Stimulated activated naive CD8-positive, alpha-beta T cell treated with anti-CD3 and anti-CD28 coated beads, Interleukin-15, amount 100 ng/mL, for 72 hours (primary cell): Measurements from ENCODE around the gene DDR2.

Source experiments
- ATAC-seq: fragments of 150-1000 bp; cut with Tn5 transposase; 2 replicates; pipeline ENCODE4 v1.10.0; 2021; ENCODE audit warnings: mild to moderate bottlenecking, moderate library complexity
- DNase-seq, 2 donors: peaks; one replicate each; pipeline ENCODE4 v3.0.0; 2021 to 2022
- H3K27ac Mint-ChIP-seq, 2 donors: one replicate each; pipeline ENCODE4 v1.8.0; 2022; ENCODE audit warnings: mild to moderate bottlenecking in 2 of 2, mixed read lengths in 2 of 2, moderate library complexity in 2 of 2
- H3K27me3 Mint-ChIP-seq: one replicate; pipeline ENCODE4 v1.8.0; 2022; ENCODE audit warnings: mixed read lengths
- H3K4me1 Mint-ChIP-seq: one replicate; pipeline ENCODE4 v1.8.0; 2022; ENCODE audit warnings: mild to moderate bottlenecking, mixed read lengths
- H3K4me3 Mint-ChIP-seq, 2 donors: one replicate each; pipeline ENCODE4 v1.8.0; 2022; ENCODE audit warnings: mild to moderate bottlenecking in 2 of 2, mixed read lengths in 2 of 2, moderate library complexity in 1 of 2
- H3K9me3 Mint-ChIP-seq, 2 donors: one replicate each; pipeline ENCODE4 v1.8.0; 2022; ENCODE audit warnings: mixed read lengths in 2 of 2

Gene DDR2

DNA sequence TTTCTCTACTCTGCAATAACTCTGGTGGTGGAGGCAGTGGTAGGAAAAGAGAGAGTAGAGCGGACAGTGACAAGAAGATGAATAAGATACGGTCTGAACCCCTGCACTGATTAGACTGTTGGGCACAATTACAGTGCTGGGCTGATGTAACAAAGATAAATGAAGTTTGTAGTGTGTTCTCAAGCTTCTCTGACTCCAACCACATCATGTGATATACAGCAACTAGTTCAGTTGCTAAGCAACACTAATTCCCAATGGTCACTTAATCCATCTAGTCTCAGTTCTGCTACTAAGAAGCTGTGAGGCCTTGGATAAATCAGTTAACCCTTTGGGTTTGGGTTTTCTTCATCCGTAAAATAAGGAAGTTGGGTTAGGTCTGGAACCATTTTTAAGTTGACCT, 17.3 kb downstream of the DDR2 start:
- no peaks in the 10 kb centered on the region for H3K9me3 Mint-ChIP-seq
- no peak overlapping the region for H3K27ac Mint-ChIP-seq
- H3K4me1 Mint-ChIP-seq: no peaks in the 10 kb centered on the region
- peaks cover 25% of the 10 kb centered on the region for H3K27me3 Mint-ChIP-seq
- ATAC-seq: no peak
- no peak overlapping the region for H3K4me3 Mint-ChIP-seq
- DNase-seq: no peak

DNA sequence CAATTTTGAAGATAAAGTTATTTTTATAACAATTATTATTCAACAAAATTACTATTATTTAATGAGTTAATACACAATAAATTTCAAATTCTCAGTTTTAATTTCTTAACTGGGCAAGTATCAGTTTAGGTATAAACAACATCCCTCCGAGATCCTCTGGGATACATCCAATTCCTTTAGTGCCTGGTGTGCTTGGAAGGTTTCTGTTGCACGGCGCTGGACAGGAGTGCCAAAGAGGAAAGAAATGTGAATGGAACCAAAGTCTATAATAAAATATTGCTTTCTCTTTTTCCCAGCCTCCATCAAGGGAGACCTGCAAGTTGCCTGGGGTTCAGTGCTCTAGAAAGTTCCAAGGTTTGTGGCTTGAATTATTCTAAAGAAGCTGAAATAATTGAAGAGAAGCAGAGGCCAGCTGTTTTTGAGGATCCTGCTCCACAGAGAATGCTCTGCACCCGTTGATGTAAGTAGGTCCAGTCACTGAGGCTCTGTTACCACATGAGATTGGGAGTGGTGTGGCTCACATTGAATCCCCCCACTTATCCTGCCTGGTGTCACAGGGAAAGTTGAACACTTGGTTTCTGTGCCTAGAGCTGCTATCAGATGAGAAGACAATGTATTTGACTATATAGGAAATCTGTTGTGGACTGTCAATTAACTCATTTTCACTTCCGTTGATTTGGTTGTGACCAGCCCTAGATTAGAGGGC, 22.8 kb downstream of the DDR2 start:
- Mint-ChIP-seq H3K27ac (no peak overlapping the region), H3K4me1 (no peaks in the 10 kb centered on the region)
- ATAC-seq: no peak

DNA sequence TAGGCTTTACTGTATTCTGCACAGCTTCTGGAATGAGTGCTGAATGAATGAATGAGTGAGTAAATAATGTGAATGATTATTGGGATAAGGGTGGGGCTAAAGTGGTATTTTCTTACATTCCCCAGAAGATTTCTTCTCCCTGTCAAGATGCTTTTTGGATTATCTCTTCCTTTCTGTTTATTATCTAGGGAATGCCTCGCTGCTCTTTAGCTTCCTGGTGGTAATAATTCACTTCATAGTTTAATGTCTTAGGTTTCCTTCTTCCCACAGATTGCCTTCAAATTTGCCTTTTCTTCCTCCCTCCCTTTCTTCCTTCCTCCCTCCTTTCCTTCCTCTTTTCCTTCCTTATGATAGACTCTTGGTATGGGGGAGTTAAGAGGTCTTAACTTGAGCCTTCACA, 24.0 kb downstream of the DDR2 start:
- Mint-ChIP-seq H3K27ac (no peak overlapping the region), H3K27me3 (peaks cover 17% of the 10 kb centered on the region), H3K4me3 (no peak overlapping the region), H3K9me3 (no peaks in the 10 kb centered on the region), H3K4me1 (no peaks in the 10 kb centered on the region)
- ATAC-seq: no peak
- DNase-seq: no peak

More for the DNA sequence above, 22.8 kb downstream of the DDR2 start:
- DNase-seq: no peak
- no peak overlapping the region for H3K4me3 Mint-ChIP-seq
- peaks cover 23% of the 10 kb centered on the region for H3K27me3 Mint-ChIP-seq
- no peaks in the 10 kb centered on the region for H3K9me3 Mint-ChIP-seq

DNA sequence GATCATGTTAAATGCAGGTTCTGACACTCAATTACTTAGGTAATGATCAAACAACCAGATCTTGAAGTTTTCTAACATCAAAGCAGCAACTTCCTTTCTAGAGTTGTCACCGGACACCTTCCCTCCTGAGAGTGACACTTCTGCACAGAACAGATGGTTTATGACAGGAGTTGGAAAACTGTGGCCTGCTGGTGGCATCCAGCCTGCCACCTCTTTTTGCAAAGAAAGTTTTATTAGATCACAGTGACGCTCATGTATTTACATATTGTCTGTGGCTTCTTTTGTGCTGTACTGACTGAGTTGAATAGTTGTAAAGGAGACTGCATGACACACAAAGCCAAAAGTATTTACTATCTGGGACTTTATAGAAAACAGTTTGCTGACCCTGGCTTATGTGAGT, 28.3 kb downstream of the DDR2 start:
- no peak for ATAC-seq
- H3K27me3 Mint-ChIP-seq: peaks cover 14% of the 10 kb centered on the region
- DNase-seq: no peak
- no peak overlapping the region for H3K4me3 Mint-ChIP-seq
- H3K4me1 Mint-ChIP-seq: no peaks in the 10 kb centered on the region
- no peak overlapping the region for H3K27ac Mint-ChIP-seq
- H3K9me3 Mint-ChIP-seq: no peaks in the 10 kb centered on the region

DNA sequence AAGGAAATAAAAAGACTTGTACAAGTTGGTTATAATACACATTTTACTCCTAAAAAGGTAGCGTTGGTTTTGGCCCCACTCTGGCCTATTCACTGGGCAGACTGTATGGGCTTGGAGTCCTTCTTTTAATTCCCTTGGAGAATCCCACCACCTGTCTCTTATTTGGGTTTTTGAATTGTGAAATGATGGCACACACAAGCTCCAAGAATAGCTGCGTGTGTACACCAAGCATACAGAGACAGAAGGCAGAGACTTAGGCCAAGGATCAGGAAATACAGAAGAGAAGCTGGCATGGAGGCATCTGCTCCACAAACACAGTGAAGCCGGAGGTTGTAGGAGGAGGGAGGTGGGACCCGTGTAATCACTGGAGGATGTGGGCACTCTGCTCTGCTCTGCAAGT, 29.1 kb downstream of the DDR2 start:
- H3K9me3 Mint-ChIP-seq: no peaks in the 10 kb centered on the region
- H3K4me1 Mint-ChIP-seq: no peaks in the 10 kb centered on the region
- no peak overlapping the region for H3K27ac Mint-ChIP-seq
- H3K4me3 Mint-ChIP-seq: no peak overlapping the region
- peaks cover 14% of the 10 kb centered on the region for H3K27me3 Mint-ChIP-seq
- ATAC-seq (no peak), DNase-seq (no peak)

DNA sequence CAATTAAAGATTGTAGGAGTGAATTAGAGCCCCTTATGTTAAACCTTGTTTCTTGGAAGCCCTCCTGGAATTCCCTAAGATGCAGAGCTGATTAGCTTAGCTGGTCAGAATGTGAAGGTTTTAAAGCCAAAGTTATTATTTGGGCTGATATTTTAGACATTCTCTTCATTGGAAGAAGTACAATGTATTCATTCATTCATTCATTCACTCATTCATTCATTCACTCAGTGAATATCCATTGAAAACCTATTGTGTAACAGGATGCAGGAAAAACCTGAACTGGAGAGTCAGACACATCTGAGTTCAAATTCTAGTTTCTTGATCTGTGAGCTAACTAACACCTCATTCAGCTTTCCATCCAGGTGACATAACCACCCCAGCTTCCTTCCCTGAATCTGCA, 29.7 kb downstream of the DDR2 start:
- Mint-ChIP-seq H3K27ac (no peak overlapping the region), H3K27me3 (peaks cover 14% of the 10 kb centered on the region), H3K4me3 (no peak overlapping the region), H3K4me1 (no peaks in the 10 kb centered on the region), H3K9me3 (no peaks in the 10 kb centered on the region)
- ATAC-seq (no peak), DNase-seq (no peak)

DNA sequence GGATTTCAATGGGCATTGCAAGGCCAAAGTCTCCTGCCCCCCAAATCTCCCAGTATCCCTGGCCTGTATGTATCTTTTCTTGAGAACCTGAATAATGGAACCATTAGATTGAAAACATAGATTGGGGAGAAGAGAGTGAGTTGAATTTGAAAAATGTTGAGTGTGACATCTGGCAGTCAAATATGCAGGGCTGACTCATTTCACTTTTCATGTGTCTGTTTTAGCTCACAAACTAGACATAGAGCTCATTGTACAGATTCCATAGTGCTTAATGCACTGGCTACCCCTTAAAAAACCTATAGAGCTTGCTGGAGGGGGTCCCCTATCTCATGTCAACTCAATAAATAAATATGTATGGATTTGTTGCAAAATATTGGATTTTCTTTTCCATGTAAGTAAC, 30.8 kb downstream of the DDR2 start:
- H3K9me3 Mint-ChIP-seq: no peaks in the 10 kb centered on the region
- DNase-seq (no peak), ATAC-seq (no peak)
- no peak overlapping the region for H3K4me3 Mint-ChIP-seq
- peaks cover 3% of the 10 kb centered on the region for H3K27me3 Mint-ChIP-seq
- H3K4me1 Mint-ChIP-seq: no peaks in the 10 kb centered on the region
- H3K27ac Mint-ChIP-seq: no peak overlapping the region

DNA sequence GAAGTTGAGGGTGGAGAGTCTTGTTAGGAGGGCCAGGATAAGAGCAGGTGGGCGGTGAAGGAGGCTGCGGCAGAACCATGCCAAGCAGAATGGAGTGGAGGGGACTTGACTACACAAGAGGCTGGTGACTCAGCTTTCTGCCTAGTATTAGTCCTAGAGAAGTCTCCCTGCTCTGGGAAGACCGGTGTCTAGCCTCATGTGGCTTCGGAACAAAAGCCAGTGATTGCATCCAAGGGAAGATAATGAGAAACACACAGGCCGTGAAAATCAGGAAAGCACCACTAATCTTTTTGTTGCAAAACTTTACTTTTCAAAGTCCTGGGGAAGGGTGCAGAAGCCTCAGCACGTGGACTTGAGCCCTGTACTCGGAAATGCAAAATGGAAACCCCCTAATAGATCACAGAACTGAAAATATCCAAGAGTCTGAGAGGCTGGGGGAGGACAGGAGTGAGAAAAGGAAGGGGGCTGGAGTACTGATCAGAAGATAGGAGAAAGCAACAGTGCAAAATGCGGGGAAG, 31.4 kb downstream of the DDR2 start:
- ATAC-seq (no peak), DNase-seq (no peak)
- Mint-ChIP-seq H3K4me1 (no peaks in the 10 kb centered on the region), H3K4me3 (no peak overlapping the region), H3K9me3 (no peaks in the 10 kb centered on the region), H3K27me3 (no peaks in the 10 kb centered on the region), H3K27ac (no peak overlapping the region)

DNA sequence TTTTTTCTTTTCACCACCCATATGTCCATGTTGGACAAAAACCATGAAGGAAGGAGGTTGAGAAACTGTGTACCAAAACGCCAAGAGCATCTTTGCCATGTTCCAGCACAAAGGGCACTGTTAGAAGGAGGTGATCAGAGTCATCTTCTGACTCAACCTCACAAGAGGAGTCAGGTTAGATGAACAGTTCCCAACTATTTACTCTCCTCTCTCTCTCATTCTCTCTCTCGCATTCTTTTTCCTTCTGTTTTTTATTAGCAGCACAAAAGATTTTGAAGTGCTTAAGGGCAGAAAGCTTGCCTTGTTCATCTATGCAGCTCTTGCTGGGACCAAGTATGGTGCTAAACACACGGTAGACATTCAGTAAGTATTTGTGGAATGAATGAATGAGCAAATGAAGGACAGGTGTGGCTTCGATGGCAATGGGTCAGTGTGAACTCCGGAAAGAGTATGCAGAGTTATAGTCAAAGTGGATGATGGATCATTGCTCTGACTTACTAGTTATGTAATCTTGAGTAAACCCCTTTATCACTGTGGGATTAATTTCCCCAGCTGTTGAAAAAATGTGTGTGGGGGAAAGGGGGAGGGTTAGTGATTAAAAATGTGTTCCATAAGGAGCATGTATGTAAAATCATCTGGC, 33.9 kb downstream of the DDR2 start:
- H3K9me3 Mint-ChIP-seq: no peaks in the 10 kb centered on the region
- ATAC-seq (no peak), DNase-seq (no peak)
- H3K4me1 Mint-ChIP-seq: no peaks in the 10 kb centered on the region
- no peak overlapping the region for H3K4me3 Mint-ChIP-seq
- no peak overlapping the region for H3K27ac Mint-ChIP-seq
- no peaks in the 10 kb centered on the region for H3K27me3 Mint-ChIP-seq

DNA sequence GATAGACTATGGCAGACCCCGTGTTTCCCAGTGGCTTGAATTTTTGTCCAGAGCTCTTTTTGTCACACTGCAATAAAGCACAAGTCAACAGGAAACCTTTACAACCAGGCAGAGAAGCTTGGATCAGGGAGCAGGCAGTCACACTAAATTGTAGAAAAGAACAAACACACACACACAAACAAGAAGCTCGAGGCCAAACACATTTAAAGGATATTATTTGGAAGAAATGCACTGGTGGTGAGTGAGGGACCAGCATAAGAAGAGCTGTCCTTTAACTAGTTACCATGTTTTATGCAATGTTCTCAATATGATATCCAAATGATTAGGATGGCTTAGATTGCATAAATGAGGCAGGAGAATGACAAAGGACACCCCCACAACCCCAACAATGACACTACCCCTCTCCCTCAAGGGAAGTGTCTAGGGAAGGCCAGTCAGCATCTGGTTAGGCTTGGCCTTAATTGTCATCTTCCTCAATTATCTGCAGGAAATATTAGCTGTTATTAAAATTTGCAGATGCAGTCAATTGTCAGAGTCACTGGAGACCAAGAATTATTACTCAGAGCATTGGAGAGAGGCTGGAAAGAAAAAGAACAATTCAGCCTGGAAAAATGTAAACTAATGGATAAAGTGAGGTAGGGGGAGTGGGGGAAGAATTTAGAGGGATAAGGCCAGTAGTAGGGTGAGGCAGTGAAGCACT, 35.3 kb downstream of the DDR2 start:
- no peaks in the 10 kb centered on the region for H3K9me3 Mint-ChIP-seq
- no peak overlapping the region for H3K4me3 Mint-ChIP-seq
- DNase-seq: no peak
- no peaks in the 10 kb centered on the region for H3K27me3 Mint-ChIP-seq
- ATAC-seq: no peak
- H3K27ac Mint-ChIP-seq: no peak overlapping the region
- H3K4me1 Mint-ChIP-seq: no peaks in the 10 kb centered on the region

DNA sequence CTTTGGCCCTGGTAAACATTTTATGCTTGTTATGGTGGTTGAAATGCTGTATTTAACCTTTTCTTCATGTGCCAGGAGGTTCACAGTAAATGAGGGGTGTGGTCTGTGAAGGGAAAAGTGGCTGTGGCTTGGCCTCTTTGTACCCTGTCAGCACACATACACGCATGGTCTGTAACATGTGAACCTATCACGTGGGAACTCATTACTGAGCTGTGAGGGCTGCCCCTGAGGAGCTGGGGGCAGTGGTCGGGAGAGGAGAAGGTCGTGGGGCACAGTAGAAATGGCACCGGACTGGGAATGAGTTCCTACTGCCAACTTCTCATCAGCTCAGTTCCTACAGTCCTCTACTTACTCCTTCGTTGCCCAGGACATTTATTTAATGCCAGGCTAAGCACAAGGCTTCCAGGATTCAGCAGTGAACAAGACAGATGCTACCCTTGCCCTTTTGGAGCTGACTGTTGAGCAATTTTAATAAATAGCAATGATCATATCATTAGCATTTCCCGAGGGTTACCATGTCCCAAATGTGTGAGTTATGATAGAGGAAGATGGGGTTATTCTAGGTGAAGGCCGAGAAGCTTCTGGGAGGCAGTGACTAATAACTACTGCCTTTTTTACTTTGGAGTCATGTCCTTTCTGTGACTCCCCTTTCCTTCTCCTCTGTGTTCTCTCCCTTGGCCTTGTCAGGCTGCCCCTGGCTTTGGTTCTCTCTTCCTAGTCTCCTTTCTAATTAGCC, 38.8 kb downstream of the DDR2 start:
- Mint-ChIP-seq H3K27me3 (no peaks in the 10 kb centered on the region), H3K4me3 (no peak overlapping the region), H3K9me3 (no peaks in the 10 kb centered on the region), H3K27ac (no peak overlapping the region), H3K4me1 (no peaks in the 10 kb centered on the region)
- ATAC-seq: no peak
- no peak for DNase-seq

DNA sequence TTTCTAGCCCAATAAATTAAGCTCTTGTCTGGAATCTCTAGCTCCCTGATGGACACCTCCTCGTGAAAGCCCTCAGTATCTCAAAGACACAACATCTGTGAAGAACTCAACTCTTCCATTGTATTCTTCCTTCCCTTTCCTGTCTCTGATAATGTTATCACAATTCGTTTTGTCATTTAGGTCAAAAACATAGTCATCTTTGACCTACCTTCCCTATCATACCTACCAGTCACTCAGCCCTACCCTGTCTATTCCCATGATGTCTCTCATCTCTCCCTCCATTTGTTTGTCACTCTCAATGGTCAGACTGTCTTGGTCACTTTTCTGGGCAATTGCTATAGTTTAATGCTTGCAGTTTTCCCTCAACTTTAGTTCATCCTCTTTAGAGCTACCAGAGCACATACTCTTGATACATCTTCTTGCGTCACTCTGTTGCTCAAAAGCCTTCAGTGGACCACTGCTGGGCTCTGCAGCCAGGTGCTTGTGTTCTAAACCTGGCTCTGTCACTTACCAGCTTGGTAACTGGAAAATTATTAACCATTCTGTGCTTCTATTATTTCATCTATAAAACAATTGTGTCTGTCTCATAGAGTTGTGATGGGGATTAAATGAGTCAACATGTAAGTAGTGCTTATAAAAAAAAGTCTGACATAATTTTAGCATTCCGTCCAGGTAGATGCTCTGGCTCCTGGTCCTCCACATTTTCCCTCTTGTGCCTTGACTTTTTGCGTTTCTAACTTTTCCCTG, 39.6 kb downstream of the DDR2 start:
- Mint-ChIP-seq H3K27ac (no peak overlapping the region), H3K27me3 (no peaks in the 10 kb centered on the region), H3K4me3 (no peak overlapping the region), H3K4me1 (no peaks in the 10 kb centered on the region), H3K9me3 (no peaks in the 10 kb centered on the region)
- DNase-seq (no peak), ATAC-seq (no peak)

DNA sequence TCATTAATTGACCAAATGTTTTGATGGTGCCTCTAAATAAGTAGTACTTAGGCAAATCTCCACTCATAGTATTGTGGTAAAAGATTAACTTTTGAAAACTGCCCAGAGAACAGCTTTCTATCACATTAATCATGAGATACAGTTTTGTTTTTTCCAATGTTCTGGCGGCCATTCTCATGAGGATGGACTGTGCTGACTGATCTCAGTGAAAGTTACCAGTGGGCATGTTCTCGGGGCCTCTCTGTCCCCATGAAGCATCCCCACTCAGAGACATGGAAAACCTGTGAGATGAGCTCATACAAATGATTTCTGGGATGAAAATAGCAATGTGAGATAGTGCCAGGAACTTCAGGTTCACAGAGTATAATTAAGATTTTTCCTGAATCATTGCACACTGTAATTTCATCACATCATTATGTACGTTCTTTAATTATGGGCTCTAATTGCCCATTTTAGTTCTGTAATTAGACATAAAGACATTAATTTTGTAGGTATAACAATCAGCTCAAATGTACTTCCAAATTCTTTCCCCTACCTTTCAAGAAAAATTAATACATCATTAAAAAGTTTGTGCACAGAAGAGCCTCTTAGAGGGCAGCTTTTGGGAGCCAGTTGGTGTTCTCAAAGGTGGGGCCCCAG, 40.5 kb downstream of the DDR2 start:
- Mint-ChIP-seq H3K4me1 (no peaks in the 10 kb centered on the region), H3K27me3 (no peaks in the 10 kb centered on the region), H3K27ac (no peak overlapping the region), H3K9me3 (no peaks in the 10 kb centered on the region), H3K4me3 (no peak overlapping the region)
- DNase-seq (no peak), ATAC-seq (no peak)

DNA sequence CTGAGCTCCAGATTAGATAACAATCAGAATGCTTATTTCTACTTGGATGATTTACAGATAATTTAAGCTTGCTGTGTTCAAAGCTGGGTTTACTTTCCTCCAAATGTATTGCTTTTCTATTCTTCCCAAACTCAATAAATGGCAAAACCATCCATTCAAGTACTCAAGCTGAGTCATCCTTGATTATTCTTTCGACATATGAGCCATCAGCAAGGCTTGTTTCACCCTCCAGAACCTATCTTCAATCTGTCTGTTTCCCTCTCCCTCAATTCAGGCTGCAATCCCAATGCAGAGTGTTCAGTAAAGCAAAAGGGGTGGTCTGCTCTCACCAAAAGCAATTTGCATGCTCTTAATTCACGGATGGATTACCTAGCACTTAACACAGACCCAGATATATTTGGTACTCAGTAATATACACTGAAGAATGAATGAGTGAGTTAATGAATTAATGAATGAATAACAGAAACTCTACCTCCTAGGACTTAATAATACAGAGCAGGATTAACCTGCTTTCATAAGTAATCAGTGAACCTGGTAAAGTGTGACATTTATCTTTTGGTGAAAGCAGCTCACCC, 41.9 kb downstream of the DDR2 start:
- Mint-ChIP-seq H3K9me3 (no peaks in the 10 kb centered on the region), H3K4me1 (no peaks in the 10 kb centered on the region), H3K4me3 (no peak overlapping the region), H3K27me3 (no peaks in the 10 kb centered on the region), H3K27ac (no peak overlapping the region)
- no peak for ATAC-seq
- no peak for DNase-seq
